Mesendoderm (in vitro differentiated cells): Measurements from ENCODE around the gene ACTRT2.

Source experiments
- DNase-seq: peaks from one replicate; pipeline ENCODE4 v3.0.0; 2013
- H2AK5ac ChIP-seq: 2 replicates; pipeline ENCODE4 v1.6.1; 2013; ENCODE audit warnings: low read length, inconsistent platforms
- H2BK120ac ChIP-seq: 2 replicates; pipeline ENCODE4 v1.6.1; 2013; ENCODE audit warnings: low read depth, mild to moderate bottlenecking, low read length, moderate library complexity, mixed read lengths
- H2BK15ac ChIP-seq: replicated peaks from 2 replicates; pipeline ENCODE4 v1.6.1; 2013; ENCODE audit warnings: low read depth, mild to moderate bottlenecking, moderate library complexity
- H2BK5ac ChIP-seq: 2 replicates; pipeline ENCODE4 v1.6.1; 2013; ENCODE audit warnings: low read length, inconsistent platforms
- H3K18ac ChIP-seq: 2 replicates; pipeline ENCODE4 v1.6.1; 2013; ENCODE audit warnings: mild to moderate bottlenecking, low read length, mixed read lengths
- H3K23ac ChIP-seq: one replicate; pipeline ENCODE4 v1.6.1; 2013; ENCODE audit warnings: low read length
- H3K27ac ChIP-seq: 2 replicates; pipeline ENCODE4 v1.5.1; 2013; ENCODE audit warnings: low read depth, mild to moderate bottlenecking, inconsistent platforms, low read length, moderate library complexity
- H3K27me3 ChIP-seq: 2 replicates; pipeline ENCODE4 v1.6.1; 2013; ENCODE audit warnings: low read length, control low read depth, mild to moderate bottlenecking, inconsistent platforms; ENCODE audit not compliant: insufficient read depth, poor library complexity
- H3K36me3 ChIP-seq: 2 replicates; pipeline ENCODE4 v1.6.1; 2013; ENCODE audit warnings: low read length, inconsistent platforms; ENCODE audit not compliant: control insufficient read depth, insufficient read depth
- H3K4ac ChIP-seq: one replicate; pipeline ENCODE4 v1.6.1; 2013; ENCODE audit warnings: low read depth, mild to moderate bottlenecking, low read length, moderate library complexity
- H3K4me1 ChIP-seq: 2 replicates; pipeline ENCODE4 v1.6.1; 2013; ENCODE audit warnings: low read depth, low read length, inconsistent platforms; ENCODE audit not compliant: control insufficient read depth
- H3K4me2 ChIP-seq: 2 replicates; pipeline ENCODE4 v1.6.1; 2013; ENCODE audit warnings: low read length
- H3K4me3 ChIP-seq: 2 replicates; pipeline ENCODE4 v1.5.1; 2013; ENCODE audit warnings: mild to moderate bottlenecking, low read length
- H3K56ac ChIP-seq: one replicate; pipeline ENCODE4 v1.6.1; 2013; ENCODE audit warnings: low read length
- H3K79me1 ChIP-seq: 2 replicates; pipeline ENCODE4 v1.6.1; 2013; ENCODE audit warnings: low read length, inconsistent platforms
- H3K79me2 ChIP-seq: 2 replicates; pipeline ENCODE4 v1.6.1; 2013; ENCODE audit warnings: mild to moderate bottlenecking, low read length; ENCODE audit not compliant: control insufficient read depth, insufficient read depth
- H3K9ac ChIP-seq: 2 replicates; pipeline ENCODE4 v1.6.1; 2013; ENCODE audit warnings: low read length, inconsistent platforms
- H4K5ac ChIP-seq: one replicate; pipeline ENCODE4 v1.6.1; 2013; ENCODE audit warnings: low read length
- H4K8ac ChIP-seq: one replicate; pipeline ENCODE4 v1.6.1; 2013; ENCODE audit warnings: low read depth, mild to moderate bottlenecking, control low read depth, low read length, moderate library complexity
- WGBS: extraction: QIAGEN DNeasy Blood & Tissue Kit; methylation state at CpG from one replicate; pipeline ENCODE4 v1.1.7; 2013; ENCODE audit warnings: low lambda C conversion rate, missing lambda C conversion rate; ENCODE audit not compliant: insufficient coverage; ENCODE audit errors: extremely low coverage; 5-methylcytosine and 5-hydroxymethylcytosine counted together

Gene ACTRT2

DNA sequence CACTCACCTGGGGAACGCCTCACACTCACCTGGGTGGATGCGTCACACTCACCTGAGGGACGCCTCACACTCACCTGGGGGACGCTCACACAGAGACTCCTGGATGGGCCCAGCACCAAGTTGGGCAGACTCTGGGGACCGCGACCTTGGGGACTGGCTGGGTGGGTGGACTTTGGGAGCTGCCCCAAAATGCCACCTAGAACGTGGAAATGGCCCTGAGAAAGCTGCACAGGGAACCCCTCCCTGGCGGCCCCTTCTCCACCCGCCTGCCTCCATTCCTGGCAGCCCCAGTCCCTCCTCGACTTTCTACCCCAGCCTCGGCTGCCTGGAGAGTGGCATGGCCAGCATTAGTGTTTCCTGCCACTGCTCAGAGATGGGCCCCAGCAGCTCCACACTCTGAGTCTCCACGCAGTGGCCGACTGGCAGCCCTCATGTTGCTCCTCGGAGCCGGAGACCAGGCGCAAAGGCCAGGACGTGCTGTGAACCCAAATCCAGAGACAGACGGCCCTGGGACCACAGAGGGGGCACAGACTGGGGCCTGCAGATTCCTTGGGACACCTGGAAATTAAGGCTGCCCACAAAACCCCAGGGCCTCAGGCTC, 46.5 kb upstream of the ACTRT2 start:
- no peak overlapping the region for H4K8ac ChIP-seq
- no peaks in the 10 kb centered on the region for H3K79me2 ChIP-seq
- H3K56ac ChIP-seq = no peak overlapping the region
- H3K36me3 ChIP-seq = no peaks in the 10 kb centered on the region
- no peak overlapping the region for H3K9ac ChIP-seq
- H3K23ac ChIP-seq = no peak overlapping the region
- H2BK15ac ChIP-seq = no peak overlapping the region
- H3K79me1 ChIP-seq = no peaks in the 10 kb centered on the region
- no CpG with 5 or more reads among the region's 18 CpGs for WGBS
- H3K18ac ChIP-seq = no peak overlapping the region
- no peak overlapping the region for H3K4me2 ChIP-seq
- no peak overlapping the region for H2BK120ac ChIP-seq
- no peaks in the 10 kb centered on the region for H3K4me1 ChIP-seq
- H3K27me3 ChIP-seq = no peaks in the 10 kb centered on the region
- H3K4me3 ChIP-seq = no peak overlapping the region
- no peak for DNase-seq
- H2BK5ac ChIP-seq = no peak overlapping the region
- H3K27ac ChIP-seq = no peak overlapping the region
- H3K4ac ChIP-seq = no peak overlapping the region
- H4K5ac ChIP-seq = no peak overlapping the region
- no peak overlapping the region for H2AK5ac ChIP-seq

DNA sequence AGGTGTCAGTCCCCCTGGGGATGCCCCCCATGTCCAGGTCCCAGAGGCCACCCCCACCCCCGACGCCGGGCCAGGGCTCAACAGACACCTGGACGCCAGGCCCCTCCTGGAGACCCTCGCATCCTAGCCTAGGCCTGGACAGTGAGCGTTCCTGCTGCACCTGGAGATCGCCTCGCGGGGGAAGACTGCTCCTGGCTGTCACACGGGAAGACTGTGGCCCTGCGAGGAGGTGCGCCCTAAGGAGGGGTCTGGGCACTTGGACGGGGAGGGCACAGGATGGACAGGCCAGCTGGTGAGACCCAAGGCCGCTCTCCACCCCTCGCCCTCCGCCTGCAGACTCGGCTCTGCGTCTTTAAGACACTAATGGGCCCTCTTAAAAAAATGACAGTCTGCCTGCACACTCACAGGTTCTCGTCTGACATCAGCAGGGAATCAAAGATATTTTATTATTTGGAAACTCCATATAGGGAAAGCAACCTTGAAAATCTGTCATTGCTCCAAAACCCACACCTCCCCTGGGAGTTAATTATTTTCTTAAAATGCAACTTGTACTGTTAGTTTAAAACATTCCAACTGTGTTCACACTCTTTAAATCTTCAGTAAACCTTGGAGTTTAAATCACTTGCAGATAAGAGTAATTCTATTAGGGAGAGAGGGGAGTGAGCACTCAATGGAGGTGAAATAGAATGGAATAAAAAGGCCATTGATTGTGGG, 45.6 kb upstream of the ACTRT2 start:
- Histone ChIP-seq H2AK5ac (no peak overlapping the region), H3K4me3 (no peak overlapping the region), H3K36me3 (no peaks in the 10 kb centered on the region), H3K4ac (no peak overlapping the region), H2BK15ac (no peak overlapping the region), H3K4me2 (no peak overlapping the region), H2BK120ac (no peak overlapping the region), H4K5ac (no peak overlapping the region), H2BK5ac (no peak overlapping the region), H3K27ac (no peak overlapping the region), H3K18ac (no peak overlapping the region), H3K56ac (no peak overlapping the region), H3K79me1 (no peaks in the 10 kb centered on the region), H3K79me2 (no peaks in the 10 kb centered on the region), H4K8ac (no peak overlapping the region), H3K27me3 (no peaks in the 10 kb centered on the region), H3K9ac (no peak overlapping the region), H3K4me1 (no peaks in the 10 kb centered on the region), H3K23ac (no peak overlapping the region)
- DNase-seq = no peak
- no CpG with 5 or more reads among the region's 19 CpGs for WGBS

DNA sequence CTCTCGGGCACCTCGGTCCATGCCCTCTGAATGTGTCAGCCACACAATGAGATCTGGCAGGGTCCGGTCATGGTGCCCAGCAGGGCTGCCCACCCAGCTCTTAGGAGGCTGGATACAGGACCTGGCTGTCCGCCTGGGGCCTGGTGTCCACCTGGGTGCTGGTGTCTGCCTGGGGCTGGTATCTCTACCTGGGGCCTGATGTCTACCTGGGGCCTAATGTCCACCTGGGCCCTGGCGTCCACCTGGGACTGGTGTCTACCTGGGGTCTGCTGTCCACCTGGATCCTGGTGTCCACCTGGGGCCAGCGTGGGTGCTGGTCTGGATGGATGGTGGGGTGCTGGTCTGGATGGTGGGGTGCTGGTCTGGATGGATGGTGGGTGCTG, 45.1 kb upstream of the ACTRT2 start:
- Histone ChIP-seq H3K4ac (no peak overlapping the region), H3K27me3 (no peaks in the 10 kb centered on the region), H3K4me3 (no peak overlapping the region), H3K23ac (no peak overlapping the region), H4K5ac (no peak overlapping the region), H2BK5ac (no peak overlapping the region), H3K4me2 (no peak overlapping the region), H3K27ac (no peak overlapping the region), H2BK15ac (no peak overlapping the region), H2AK5ac (no peak overlapping the region), H3K4me1 (no peaks in the 10 kb centered on the region), H3K79me2 (no peaks in the 10 kb centered on the region), H4K8ac (no peak overlapping the region), H3K79me1 (no peaks in the 10 kb centered on the region), H3K36me3 (no peaks in the 10 kb centered on the region), H3K56ac (no peak overlapping the region), H3K9ac (no peak overlapping the region), H2BK120ac (no peak overlapping the region), H3K18ac (no peak overlapping the region)
- no peak for DNase-seq
- WGBS = no CpG with 5 or more reads among the region's 6 CpGs

DNA sequence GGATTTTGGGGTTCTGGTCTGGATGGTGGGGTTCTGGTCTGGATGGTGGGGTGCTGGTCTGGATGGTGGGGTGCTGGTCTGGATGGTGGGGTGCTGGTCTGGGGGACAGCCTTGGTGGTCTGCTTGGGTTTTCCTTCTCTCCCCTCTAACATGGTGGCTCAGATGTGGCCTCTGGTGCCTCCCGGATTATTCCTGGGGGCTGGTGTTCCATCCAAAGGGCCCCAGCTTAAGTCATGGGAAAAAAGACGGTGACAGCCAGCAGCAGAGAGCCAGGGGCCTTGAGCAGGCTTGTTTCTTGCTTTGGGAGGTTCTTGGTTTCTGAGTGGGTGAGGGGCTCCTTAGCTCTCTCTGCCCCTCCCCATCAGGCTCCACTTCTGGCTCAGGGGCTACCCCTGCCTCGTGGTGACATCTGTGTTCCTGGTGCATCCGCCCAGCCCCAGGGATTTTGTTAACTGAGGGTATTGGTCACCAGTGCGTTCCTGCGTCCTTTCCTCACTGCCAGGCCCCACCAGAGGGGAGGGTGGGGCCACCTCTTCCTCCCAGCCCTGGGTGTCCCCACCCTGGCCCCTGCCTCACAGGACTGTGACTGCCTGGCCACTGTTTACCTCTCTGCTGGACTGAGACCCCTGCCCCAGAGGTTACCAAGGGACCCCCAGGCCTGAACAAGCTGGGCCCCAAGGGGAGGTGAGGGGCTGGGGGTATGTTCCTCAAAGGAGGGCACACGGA, 43.2 kb upstream of the ACTRT2 start:
- no peak for DNase-seq
- Histone ChIP-seq H3K9ac (no peak overlapping the region), H3K79me1 (no peaks in the 10 kb centered on the region), H3K4me3 (no peak overlapping the region), H3K4ac (no peak overlapping the region), H3K27me3 (no peaks in the 10 kb centered on the region), H3K18ac (no peak overlapping the region), H3K27ac (no peak overlapping the region), H3K4me1 (no peaks in the 10 kb centered on the region), H3K4me2 (no peak overlapping the region), H2BK5ac (no peak overlapping the region), H2AK5ac (no peak overlapping the region), H3K36me3 (no peaks in the 10 kb centered on the region), H3K56ac (no peak overlapping the region), H3K23ac (no peak overlapping the region), H2BK15ac (no peak overlapping the region), H3K79me2 (no peaks in the 10 kb centered on the region), H2BK120ac (no peak overlapping the region), H4K5ac (no peak overlapping the region), H4K8ac (no peak overlapping the region)
- no CpG with 5 or more reads among the region's 7 CpGs for WGBS

DNA sequence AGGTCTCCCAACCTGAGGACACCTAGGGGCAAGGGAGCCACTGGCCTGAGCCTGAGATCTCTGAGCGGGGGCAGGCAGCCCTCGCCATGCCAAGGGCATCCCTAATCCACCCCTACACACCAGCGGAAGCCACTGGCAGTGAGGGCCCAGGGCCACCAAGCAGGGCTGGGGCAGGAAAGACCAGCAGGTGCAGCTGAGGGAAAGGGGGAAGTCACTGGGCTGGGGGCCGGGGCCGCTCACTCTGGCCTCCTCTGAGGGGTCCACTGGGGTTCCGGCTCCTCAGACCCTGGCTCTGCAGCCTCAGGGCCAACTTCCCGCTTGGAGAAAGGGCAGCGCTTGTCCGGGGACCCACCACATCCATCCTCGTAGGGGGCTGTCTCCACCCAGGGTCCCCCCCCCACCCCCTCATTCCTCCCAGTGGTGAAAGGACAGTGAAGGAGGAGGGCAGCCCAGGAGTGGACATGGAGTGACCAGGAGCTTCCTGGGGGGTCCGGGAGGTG, 42.5 kb upstream of the ACTRT2 start:
- no peak overlapping the region for H3K4me3 ChIP-seq
- H3K79me1 ChIP-seq = no peaks in the 10 kb centered on the region
- no CpG with 5 or more reads among the region's 11 CpGs for WGBS
- no peak overlapping the region for H3K9ac ChIP-seq
- no peaks in the 10 kb centered on the region for H3K27me3 ChIP-seq
- no peak overlapping the region for H2BK5ac ChIP-seq
- no peak overlapping the region for H4K5ac ChIP-seq
- H2BK120ac ChIP-seq = no peak overlapping the region
- no peak overlapping the region for H2AK5ac ChIP-seq
- no peak overlapping the region for H4K8ac ChIP-seq
- no peaks in the 10 kb centered on the region for H3K4me1 ChIP-seq
- no peaks in the 10 kb centered on the region for H3K79me2 ChIP-seq
- DNase-seq = no peak
- no peak overlapping the region for H2BK15ac ChIP-seq
- H3K56ac ChIP-seq = no peak overlapping the region
- H3K18ac ChIP-seq = no peak overlapping the region
- H3K4me2 ChIP-seq = no peak overlapping the region
- no peaks in the 10 kb centered on the region for H3K36me3 ChIP-seq
- no peak overlapping the region for H3K23ac ChIP-seq
- H3K27ac ChIP-seq = no peak overlapping the region
- no peak overlapping the region for H3K4ac ChIP-seq
